GM18502 (cell line): ENCODE data around the gene CDK6.
"Not testable (repeated sequence)": the region's sequence is repeated elsewhere in the genome, so short reads cannot be mapped to it uniquely, and the experiment has no call there.

ENCODE experiments used
- ATAC-seq: cut with Tn5 transposase; IDR thresholded peaks from one replicate; pipeline ENCODE4 v1.9.1; 2021; ENCODE audit warnings: mild to moderate bottlenecking; ENCODE audit not compliant: unreplicated experiment, poor library complexity

The CDK6 gene

DNA sequence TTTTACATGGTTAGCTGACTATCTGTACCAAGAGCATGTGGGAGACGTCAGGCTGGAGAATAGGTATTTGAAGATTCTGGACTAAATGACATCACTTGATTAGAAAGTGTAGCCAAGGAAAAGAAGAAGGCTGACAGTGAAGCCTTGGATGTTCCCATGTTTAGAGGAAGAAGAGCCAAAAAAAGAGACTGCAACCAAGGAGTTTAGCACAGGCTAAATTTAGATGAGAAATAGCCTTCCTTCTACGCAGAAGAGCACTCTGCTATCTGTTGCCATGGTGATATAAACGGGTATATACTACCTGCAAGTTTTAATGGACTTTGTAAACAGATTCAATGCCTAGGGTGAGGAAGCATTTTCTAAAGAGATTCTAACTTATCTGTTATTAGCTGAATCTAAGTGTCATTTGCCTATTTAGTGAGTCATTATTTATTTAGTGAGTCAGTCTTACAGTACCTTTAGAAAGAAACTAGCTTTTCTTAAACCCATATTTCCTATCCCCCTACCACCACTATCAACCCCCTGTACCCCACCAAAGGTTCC is 69.8 kb downstream of the CDK6 start:
- ATAC-seq, result no peak

DNA sequence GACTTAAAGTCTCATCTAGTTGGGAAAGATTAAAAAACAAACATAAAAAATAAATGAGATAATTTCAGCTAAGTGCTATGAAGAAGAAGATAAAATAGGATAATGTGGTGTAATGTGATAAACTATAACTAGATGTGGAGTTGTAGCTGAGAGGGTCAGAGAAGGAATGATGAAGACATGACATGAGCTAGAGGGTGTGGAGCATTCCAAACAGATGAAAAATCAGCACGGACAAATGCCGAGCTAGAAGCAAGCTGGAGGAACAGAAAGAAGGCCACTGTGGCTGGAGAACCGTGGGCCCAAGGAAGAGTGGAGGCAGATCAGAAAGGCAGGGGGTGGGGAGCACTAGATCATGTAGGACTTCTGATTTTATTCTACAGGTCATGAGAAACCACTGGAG is 70.6 kb downstream of the CDK6 start:
- no peak for ATAC-seq

DNA sequence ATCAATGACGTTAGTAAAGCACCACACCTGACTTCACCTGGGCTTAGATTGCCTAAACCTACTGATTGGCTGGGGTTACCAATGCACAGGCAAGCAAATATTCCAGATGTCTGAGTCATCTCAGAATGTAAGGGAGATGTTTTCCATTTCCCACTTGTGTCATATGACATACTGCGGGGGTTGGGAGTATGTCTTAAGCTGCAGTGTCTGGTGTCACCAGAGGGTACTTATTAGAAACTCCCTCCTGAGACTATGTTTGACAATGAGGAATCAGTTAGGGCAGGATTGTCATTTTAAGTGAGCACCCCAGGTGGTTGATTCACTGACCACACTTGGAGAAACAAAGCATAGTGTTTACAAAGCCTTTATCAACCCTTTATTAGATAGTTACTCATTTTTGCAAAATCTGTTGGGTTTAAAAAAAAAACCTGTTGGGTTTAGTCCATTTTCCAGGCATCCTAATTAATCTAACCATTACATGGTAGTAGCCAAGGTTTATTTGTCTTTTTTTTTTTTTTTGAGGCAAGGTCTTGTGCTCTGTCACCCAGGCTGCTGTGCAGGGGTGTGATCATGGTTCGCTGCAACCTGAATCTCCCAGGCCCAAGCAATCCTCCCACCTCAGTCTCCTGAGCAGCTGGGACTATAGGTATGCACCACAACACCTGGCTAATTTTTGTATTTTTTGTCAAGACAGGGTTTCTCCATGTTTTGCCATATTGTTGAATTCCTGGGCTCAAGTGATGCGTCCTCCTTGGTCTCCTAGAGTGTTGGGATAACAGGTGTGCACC is 72.5 kb downstream of the CDK6 start:
- no peak for ATAC-seq

DNA sequence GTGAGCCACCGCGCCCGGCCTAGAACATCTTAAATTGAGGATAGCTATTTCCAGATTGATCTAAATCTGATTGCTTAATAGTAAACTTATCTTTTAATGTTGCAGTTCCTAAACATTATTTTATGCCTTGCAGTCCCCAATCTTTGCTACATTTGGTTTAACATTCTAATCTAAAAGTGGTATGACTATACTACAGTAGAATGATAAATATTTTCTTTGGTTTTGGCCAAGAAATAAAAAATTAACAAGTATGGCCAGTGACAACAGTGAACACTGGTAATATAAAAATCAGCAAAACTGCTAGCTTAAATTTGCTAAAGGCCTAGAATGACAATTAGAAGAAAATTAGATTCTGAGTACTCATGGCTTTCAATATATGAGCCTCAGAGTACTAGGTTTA is 73.5 kb downstream of the CDK6 start:
- no peak for ATAC-seq

DNA sequence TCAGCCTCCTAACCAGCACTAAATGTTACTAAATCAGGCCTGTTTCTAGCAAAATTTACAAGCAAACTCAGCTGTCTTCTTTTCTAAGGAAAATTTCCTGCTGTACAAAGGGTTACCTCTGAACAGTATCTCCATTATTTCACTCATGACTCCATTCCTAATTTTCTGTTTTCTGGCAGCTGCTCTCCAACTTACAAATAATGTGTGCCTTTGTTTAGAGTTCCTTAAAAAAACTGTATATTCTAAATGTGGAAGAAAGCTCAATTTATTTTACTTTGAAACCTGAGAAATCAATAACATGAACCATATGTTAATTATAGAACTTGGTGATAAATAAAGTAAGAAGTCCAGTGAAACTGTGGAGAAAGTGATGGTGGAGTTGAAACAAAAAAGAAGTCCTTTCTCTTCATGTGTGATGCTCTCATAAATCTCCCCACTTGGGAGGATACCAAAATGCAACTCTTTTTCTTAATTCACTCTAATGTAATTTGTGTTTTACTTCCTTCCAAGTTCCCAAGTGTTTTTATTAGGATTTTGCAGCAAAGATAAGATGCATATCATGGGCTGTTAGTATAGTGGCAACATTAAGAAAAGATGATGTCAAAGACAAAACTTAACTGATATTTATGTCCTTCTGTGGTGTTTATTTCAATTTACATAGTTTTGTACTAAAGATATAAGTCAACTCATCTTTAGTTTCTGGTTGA is 74.8 kb downstream of the CDK6 start:
- ATAC-seq, result no peak

DNA sequence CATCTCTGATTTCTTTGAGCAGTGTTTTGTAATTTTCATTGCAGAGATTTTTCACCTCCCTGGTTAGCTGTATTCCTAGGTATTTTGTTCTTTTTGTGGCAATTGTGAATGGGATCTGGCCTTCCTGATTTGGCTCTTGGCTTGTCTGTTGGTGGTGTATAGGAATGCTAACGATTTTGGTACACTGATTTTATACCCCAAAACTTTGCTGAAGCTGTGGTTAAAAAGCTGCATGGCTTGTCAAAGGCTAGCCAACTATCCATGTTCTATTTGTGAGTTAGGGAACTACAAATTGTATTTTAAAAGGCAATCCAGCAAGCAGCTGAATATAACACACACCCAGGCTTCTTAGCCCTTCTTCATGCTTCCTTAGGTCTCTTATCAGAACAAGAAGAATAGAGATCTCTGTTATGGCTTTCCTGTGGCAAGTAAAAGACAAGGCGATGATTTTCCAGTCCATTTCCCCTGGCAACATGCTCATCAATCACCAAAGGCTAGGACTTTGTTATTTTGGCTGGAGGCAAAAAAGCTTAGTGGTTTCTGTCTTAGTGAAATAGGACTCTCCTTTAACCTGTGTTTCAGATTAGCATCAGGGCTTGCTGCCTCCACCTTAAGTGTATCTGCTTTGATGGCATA is 77.5 kb downstream of the CDK6 start:
- no peak for ATAC-seq

DNA sequence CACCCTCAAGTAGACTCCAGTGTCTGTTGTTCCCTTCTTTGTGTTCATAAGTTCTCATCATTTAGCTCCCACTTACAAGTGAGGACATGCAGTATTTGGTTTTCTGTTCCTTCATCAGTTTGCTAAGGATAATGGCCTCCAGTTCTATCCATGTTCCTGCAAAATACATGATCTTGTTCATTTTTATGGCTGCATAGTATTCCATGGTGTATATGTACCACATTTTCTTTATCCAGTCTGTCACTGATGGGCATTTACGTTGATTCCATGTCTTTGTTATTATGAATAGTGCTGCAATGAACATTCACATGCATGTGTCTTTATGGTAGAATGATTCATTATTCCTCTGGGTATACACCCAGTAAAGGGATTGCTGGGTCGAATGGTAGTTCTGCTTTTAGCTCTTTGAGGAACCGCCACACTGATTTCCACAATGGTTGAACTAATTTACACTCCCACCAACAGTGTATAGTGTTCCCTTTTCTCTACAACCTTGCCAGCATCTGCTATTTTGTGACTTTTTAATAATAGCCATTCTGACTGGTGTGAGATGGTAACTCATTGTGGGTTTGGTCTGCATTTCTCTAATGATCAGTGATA is 79.0 kb downstream of the CDK6 start:
- not testable (repeated sequence) for ATAC-seq

DNA sequence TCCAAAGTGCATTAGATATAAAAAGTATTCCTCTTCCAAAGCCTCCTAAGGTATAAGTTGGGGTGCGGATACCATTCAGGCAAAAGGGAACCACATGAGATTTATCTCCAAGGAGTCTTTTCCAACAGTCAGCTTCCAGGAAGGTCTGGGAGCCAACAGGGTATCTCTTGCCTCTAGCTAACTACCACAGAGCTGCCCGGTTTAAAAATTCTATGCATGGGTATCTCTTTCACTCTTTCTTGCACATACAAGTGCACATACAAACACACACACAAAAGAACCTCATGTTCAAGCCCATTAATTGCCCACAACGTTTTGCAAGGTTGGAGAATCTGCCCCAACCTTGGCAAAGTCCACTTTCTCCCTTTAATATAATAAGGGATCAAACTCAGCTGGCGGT is 80.7 kb downstream of the CDK6 start:
- ATAC-seq, result no peak

DNA sequence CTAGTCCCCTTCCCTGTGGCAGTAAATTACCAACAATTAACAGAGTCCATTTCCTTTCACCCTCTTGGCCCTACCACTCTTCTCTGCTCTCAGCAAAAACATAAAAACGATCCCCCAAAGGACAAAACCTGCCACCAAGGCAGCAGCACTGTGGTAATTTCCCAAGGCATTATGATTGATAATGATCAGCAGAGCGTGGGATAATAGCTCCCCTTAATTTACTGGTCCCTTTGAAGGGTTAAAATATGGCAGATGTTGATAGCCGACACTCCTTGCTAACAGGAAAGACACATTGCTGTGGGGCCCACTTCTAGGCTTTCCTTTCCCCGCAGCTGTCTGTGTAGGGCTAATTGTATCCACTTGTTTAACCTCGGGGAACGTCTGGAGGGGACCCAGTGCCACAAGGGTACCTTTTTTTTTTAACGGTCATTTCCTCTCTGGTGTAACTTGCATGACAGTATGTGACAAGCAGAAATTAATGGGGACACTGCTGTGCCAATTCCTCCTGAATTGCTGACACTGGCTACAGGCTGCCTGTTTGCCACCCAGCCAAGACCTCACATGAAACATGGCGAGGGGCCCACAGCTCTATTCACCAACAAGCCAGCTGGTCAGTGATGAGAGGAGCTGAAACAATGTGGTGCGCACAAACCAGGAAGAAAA is 81.3 kb downstream of the CDK6 start:
- no peak for ATAC-seq

DNA sequence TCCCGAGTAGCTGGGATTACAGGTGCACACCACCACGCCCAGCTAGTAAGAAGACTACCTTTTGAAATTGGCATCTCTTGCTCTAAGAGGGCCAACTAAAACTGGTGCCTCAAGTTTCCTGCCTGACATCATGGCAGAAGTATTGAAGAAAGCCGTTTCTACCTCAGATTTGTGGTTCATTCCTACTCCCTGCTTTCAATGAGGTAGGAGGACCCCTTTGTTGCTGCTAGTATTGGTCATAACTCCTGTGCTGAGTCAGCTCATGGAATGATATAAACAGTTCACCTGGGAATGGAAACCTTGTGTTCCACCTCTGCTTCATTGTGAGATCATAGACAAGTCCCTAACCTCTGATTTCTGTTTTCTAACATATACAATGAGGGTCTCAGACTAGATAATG is 82.8 kb downstream of the CDK6 start:
- ATAC-seq, result no peak

DNA sequence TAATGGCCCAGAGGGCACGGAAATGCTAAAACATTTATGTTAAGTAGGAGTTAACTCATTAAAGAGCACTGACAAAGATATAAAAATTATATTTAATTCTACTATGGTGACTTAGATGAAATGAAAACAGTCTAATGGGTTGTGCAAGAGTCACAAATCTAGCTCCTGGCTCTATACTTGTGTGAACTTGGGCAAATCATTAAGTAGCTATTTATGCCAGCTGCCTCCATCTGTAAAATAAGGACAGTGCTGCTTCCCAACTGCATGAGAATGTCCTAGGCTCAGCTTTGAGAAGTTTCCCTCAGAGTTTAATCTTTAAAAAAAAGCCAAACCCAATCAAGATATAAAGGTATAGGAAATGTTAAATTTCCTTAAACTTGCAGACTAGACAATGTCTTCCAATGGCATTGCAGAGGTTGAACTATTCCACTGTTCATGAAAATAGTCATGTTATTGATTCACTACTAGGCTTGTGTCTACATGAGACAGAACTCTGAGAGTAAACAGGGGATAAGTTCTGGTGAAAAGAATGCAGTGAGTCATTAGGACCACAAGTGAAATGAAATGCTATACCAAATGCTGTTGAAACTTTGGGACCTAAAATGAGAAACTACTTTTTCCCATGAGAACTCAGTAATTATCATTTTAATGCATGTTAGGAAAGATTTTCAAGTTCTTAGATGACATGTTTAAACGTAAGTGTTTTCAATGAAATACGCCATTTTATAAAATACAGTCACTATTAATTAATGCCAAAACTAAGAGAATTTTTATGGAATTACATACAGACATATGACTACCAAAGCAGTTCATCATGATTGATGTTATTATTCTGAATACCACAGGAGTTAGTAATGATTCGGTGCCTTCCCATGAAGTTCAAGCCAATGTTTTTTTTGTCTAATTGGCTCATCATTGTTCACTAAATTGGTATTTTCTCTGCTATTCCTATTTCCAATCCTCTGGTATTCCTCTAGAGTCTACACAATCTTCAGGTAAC is 84.2 kb downstream of the CDK6 start:
- ATAC-seq, result no peak

DNA sequence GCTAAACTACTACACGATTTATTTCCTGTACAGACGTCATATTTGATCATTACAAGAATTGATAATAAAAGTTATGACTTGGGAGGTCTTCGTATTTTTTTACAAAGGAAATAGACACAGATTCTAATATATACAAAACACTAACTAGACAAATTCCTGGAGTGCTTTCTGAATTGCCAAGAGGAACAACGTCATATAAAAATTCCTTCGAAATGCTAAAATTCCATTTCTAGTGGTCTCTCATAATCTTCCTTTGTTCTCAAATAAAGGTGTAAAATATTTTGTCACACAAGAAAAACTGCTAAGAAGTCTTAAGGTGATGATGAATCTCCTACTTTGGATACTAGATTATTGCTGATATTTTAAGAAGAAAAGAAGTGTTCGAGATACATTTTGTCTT is 85.4 kb downstream of the CDK6 start:
- ATAC-seq, result no peak

DNA sequence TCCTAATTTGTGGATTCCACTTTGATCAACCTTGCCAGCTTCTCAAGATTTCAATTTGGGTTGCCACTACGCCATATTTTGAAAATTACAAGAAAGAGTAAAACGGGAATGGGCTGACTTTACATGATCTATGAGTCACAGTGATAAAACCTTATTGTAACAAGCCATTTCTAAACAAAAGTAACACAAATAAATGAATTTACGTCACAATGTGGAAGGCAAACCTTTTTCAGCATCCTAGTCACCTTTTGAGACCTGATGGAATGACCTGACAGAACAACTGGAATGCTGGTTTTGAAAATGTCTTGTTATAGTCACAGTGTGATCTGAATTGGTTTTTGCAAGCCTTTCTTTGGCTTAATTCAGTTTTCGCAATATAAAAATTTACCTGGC is 85.9 kb downstream of the CDK6 start:
- ATAC-seq, result no peak

DNA sequence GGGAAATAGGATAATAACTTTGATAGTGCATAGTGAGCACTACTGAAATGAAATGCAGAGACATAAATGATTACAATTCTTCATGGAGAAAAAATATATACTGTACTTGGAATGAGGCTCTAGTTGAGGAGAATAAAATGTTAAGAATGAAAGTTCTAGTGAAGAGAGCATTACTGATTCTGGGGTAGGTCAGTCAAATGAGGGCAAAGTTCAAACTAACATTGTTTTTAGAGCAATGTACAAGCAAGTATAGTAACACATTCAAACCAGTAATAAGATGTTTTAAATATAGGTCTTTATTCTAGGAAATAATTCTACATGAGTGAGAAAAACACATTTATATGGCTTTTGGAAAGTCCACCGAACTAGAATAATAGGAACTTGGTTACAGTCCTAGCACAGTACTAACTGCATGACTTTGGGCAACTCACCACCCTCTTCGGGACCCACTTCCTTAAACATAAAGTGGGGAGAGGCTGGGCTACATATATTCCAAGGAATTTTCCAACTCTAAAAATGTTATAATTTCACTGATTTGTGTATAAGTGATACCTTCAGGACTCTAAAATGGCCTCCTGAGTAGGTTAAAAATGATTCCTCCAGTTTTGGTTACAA is 86.4 kb downstream of the CDK6 start:
- ATAC-seq, result no peak

DNA sequence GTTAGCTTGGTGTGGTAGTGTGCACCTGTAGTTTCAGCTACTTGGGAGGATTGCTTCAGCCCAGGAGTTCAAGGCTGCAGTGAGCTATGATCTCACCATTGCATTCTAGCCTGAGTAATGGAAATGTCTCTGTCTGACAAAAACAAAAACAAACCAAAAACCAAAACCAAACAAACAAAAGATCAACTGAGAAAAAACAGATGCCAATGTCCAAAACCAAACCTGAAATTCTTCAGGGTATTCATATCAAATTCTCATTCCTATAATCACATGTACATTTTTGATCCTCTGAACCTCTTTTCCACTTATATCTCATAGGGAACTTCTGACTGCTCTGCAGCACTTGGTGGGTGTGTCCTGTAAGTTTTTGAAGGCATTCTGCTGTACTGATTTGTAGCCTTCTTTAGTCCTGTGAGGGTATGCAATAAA is 87.0 kb downstream of the CDK6 start:
- no peak for ATAC-seq

DNA sequence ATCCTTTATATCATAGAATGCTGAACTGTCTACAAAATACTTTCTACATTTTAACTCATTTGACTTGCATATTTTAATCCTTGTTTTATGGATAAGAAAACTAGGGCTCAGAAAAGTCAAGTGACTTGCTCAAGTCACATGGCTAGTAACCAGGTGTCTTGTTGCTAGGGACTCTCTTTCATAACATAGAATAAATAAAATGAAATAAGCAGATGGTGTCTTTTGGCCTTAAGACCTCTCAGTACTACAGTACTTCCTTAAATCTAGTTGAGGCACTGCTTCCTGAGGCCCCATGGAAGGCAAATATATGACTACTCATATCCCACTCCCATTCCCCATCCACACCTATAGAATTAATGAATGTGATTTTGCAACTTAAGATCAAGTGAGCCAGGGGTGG is 87.9 kb downstream of the CDK6 start:
- no peak for ATAC-seq

DNA sequence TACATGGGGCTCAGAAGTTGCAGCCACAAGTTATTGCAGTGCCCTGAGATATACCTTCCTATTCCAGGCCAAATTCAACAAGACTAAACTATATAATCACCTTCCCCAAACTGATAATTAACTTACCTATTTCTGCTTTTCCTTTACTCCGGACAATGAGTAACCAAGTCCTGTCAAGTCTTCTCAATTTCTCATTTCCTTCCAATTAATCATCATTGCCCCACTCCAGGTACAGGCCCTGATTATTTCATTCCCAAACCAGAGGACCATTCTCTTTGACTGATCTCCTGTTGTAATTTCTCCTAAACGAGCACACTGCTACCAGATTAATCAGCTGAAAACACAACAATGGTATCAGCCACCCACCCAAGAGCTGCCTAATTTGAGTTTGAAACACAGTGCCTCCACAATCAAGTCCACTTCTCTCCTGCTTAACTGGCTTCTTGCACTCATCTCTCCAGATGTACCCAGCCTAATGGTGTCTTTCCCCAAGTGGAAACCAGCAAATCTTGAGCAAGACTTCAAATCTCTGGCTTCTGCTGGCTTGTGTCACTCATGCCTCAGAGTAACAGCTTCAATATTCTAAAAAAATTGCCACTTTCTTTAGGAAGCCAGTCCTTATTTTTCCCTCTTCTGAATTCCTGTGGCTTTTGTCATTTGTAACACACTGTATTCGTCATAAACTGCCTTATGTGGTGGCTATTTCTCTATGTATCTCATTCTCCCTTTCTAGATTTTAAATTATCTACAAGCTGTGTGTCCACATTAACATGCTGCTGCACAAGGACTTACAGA is 89.1 kb downstream of the CDK6 start:
- no peak for ATAC-seq

DNA sequence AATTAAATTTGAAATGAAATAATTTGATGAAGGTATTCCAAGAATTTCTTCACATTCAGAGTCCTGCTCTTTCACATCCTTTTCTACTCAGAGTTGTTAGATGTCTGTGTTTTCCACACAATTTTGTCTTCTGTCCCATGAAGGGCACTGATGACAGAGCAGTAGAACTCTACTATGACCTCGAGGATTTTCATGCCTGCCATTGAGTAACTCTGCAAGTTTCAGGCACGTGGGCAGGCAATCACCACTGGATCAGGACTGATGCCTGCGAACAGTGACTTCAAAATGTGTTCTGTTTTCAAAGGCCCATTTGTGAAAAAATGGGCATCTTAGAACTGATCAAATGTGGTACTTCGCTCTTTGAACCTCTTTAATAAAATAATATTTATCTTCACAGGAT is 91.1 kb downstream of the CDK6 start:
- no peak for ATAC-seq
